IPS DF 6.9 (cell line): ENCODE measurements around the gene EIF4E3.

ENCODE experiments used
- DNase-seq: peaks from one replicate; pipeline ENCODE4 v3.0.0-alpha.2; 2013; ENCODE audit warnings: low read depth, low spot score
- H3K27ac ChIP-seq: one replicate; pipeline ENCODE4 v1.5.1; 2013; ENCODE audit warnings: low read length, control low read depth
- H3K27me3 ChIP-seq: 2 replicates; pipeline ENCODE4 v1.6.1; 2013; ENCODE audit warnings: mild to moderate bottlenecking, low read length; ENCODE audit not compliant: control insufficient read depth, insufficient read depth
- H3K36me3 ChIP-seq: 2 replicates; pipeline ENCODE4 v1.6.1; 2013; ENCODE audit warnings: low read length; ENCODE audit not compliant: control insufficient read depth, insufficient read depth
- H3K4me1 ChIP-seq: 2 replicates; pipeline ENCODE4 v1.6.1; 2013; ENCODE audit warnings: low read length; ENCODE audit not compliant: control insufficient read depth, insufficient read depth
- H3K4me3 ChIP-seq: 2 replicates; pipeline ENCODE4 v1.5.1; 2013; ENCODE audit warnings: mild to moderate bottlenecking, low read length
- H3K9me3 ChIP-seq: 2 replicates; pipeline ENCODE4 v1.6.1; 2013; ENCODE audit warnings: low read length, inconsistent platforms; ENCODE audit not compliant: control insufficient read depth, insufficient read depth
- WGBS: extraction: QIAGEN DNeasy Blood & Tissue Kit; methylation state at CpG from one replicate; pipeline ENCODE4 v1.1.7; 2013; ENCODE audit warnings: mixed read lengths, missing lambda C conversion rate; ENCODE audit not compliant: insufficient read length, insufficient coverage; 5-methylcytosine and 5-hydroxymethylcytosine counted together

The EIF4E3 gene

DNA sequence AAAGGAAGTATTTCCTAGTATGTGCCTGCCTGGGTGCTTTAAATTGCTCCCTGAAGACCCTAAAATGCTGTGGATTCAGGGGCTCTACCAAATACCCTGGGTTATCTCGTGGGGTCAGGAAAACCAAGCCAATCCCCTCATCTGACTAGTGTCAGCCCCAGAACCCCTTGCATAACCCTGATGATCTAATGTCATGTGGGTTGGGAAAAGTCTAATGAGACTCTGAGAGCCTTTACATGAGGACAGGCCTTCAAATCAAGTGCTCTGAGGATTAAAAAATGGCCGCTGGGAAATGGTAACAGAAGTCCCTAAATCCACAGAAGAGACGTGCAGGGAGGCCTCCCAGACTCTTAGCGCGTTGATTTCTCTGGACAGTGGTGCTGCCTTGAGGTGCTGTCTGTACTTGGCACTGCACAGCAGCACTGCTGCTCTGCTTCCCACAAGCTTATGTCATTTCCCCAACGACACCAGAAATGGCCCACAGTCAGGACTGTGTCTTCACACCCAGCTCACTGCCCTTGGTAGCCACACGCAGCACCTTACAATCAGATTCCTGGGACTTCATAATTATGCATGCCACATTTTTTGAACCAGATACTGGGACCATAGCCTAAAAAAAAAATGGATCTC is 16.6 kb downstream of the EIF4E3 start:
- WGBS, result no CpG with 5 or more reads among the region's 7 CpGs

DNA sequence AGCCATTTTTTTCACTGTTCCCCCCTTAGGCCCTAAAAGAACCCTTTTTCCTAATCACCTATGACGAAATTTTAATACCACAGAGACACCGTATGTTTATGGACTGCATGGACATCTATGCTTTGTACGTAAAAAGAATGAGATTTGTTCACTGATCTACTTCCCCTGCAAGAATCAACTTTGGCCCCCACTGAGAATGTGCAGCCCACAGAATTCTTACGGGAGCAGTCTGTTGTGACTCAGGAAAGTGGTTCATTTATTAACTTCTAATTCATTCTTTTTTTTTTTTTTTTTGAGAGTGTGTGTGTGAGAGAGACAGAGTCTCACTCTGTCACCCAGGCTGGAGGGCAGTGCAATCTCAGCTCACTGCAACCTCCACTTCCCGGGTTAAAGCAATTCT is 17.6 kb downstream of the EIF4E3 start:
- H3K27ac ChIP-seq, result no peak overlapping the region
- no peaks in the 10 kb centered on the region for H3K36me3 ChIP-seq
- no CpG with 5 or more reads among the region's 5 CpGs for WGBS
- H3K4me1 ChIP-seq, result no peaks in the 10 kb centered on the region
- no peaks in the 10 kb centered on the region for H3K27me3 ChIP-seq
- no peak overlapping the region for H3K4me3 ChIP-seq
- H3K9me3 ChIP-seq, result no peaks in the 10 kb centered on the region
- DNase-seq, result no peak

More for the DNA sequence above, 16.6 kb downstream of the EIF4E3 start:
- no peaks in the 10 kb centered on the region for H3K27me3 ChIP-seq
- H3K4me3 ChIP-seq, result no peak overlapping the region
- no peaks in the 10 kb centered on the region for H3K4me1 ChIP-seq
- no peaks in the 10 kb centered on the region for H3K36me3 ChIP-seq
- H3K27ac ChIP-seq, result no peak overlapping the region
- no peak for DNase-seq
- no peaks in the 10 kb centered on the region for H3K9me3 ChIP-seq

DNA sequence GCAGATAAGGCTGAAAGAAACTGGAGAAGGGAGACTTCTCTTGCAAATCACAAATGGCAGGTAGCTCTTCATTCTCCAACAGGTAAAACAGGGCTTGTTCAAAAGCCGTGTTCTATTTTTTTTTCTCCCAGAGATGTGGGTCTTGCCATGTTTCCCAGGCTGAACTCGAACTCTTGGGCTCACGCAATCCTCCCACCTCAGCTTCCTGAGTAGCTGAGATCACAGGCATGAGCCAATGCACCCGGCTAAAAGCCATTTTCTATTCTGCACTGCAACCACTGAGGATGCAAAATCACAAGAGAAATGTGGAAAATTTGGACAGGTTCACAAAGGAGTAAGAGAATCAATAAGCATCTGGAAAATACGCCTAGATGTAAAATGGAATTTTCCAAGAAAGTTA is 19.5 kb downstream of the EIF4E3 start:
- DNase-seq, result no peak
- H3K27ac ChIP-seq, result no peak overlapping the region
- H3K4me1 ChIP-seq, result no peaks in the 10 kb centered on the region
- no CpG with 5 or more reads among the region's 5 CpGs for WGBS
- H3K36me3 ChIP-seq, result no peaks in the 10 kb centered on the region
- H3K9me3 ChIP-seq, result no peaks in the 10 kb centered on the region
- H3K27me3 ChIP-seq, result no peaks in the 10 kb centered on the region
- H3K4me3 ChIP-seq, result no peak overlapping the region

DNA sequence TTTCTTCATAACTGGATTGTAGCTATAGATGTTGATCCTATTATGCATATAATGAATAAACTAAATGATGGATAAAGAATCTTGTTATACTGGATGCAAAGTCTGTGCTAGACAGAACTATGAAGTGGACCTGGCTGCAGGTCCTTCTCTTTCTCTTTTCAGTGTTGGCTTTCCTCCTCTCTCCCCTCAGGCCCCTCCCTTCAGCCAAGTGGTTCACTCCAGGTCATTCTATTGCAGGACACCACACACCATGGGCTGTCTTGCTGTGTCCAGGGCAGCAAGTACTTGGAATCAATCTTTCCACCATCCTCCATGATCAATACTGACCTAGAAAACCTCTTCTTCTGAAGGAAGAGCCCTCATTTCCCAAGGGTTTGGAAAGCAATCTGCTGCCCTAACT is 20.3 kb downstream of the EIF4E3 start:
- no peaks in the 10 kb centered on the region for H3K36me3 ChIP-seq
- no peak overlapping the region for H3K27ac ChIP-seq
- H3K4me1 ChIP-seq, result no peaks in the 10 kb centered on the region
- no peaks in the 10 kb centered on the region for H3K27me3 ChIP-seq
- DNase-seq, result no peak
- no peaks in the 10 kb centered on the region for H3K9me3 ChIP-seq
- no peak overlapping the region for H3K4me3 ChIP-seq

DNA sequence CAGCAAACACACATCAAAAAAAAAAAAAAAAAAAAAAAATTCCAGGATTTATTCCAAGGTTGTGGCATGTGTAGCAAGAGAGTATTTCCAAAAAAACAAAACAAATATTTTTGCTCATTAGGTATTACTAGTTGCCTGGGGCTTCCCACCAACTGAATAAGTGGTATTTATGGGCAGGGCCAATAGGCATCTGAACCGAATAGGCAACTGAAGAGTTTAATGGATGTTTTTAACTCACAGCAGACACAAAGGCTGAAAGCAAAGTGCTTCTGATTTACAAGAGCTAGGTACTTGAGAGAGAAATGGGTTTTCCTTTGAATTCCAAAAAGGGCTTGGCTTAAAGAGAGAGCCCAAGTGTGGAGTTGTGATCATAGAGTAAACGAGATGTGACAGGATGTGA is 21.4 kb downstream of the EIF4E3 start:
- H3K27ac ChIP-seq, result no peak overlapping the region
- DNase-seq, result no peak
- no peaks in the 10 kb centered on the region for H3K36me3 ChIP-seq

DNA sequence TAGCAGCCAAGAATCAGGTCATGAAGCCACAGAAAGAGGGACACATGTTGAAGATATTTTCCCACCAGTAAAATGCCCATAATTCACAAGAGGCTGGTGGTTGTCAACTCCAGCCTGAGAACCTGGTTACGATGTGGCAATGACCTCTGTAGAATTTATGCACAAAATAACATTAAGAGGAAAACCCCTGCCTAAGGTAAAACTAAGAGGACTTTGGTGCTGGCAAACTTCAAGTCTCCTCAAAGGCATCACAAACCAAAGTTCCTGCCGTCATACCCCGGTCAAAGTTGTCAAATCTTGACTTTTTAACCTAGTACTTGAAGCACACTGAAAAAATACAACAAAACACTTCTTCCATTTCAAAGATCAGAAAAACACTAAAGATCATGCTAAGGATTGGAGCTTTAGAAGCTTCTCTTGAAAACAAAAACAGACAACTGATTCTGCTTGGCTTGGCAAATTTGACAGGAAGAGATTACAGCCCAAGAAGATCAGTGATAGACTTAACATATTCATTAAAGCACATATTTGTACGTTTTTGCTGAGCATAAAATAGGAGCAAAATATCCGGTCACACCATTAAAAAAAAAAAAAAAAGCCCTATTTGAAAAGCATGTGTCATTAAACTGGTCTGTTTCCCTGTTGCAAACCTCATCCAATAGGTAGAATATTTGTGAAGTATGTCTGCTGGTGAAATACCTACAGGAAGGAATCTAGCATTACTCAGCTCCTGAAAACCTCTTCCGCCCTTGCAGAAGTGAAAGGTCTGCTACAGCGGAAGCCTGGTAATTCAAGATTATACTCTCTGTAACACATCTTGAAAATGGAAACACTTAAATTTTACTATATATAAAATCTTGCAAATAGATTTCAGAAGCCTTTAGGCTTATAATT is 22.8 kb downstream of the EIF4E3 start:
- Histone ChIP-seq H3K4me1 (no peaks in the 10 kb centered on the region), H3K36me3 (no peaks in the 10 kb centered on the region), H3K4me3 (no peak overlapping the region), H3K9me3 (no peaks in the 10 kb centered on the region), H3K27ac (no peak overlapping the region), H3K27me3 (no peaks in the 10 kb centered on the region)
- no peak for DNase-seq
- no CpG with 5 or more reads among the region's 7 CpGs for WGBS

More for the DNA sequence above, 21.4 kb downstream of the EIF4E3 start:
- no peaks in the 10 kb centered on the region for H3K9me3 ChIP-seq
- no peak overlapping the region for H3K4me3 ChIP-seq
- no peaks in the 10 kb centered on the region for H3K4me1 ChIP-seq
- WGBS, result no CpG with 5 or more reads among the region's 2 CpGs
- no peaks in the 10 kb centered on the region for H3K27me3 ChIP-seq

DNA sequence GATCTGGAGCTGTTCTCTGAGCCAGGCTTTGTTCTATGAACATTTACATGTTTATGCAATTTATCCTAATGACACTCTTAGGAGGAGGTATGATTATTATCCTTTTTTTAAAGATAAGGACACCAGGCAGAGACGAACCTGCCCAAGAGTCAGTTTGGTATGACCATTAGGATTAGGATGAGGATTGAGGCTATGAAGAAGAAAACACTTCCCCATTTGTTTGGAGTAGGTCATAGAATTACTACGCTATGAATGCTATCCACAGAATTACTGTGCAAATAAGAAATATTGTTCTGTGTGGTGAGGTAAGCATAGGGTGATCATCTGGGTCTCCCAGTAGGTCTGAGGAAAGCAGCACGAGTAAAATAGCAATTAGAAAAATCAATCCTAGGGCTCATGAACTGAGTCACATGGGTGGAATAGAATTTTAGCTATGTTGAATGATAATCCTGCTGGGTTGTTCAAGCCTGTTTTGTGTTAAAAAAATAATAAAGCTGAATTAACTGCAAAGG is 23.9 kb downstream of the EIF4E3 start:
- Histone ChIP-seq H3K27ac (no peak overlapping the region), H3K4me3 (no peak overlapping the region), H3K9me3 (no peaks in the 10 kb centered on the region), H3K36me3 (no peaks in the 10 kb centered on the region), H3K27me3 (no peaks in the 10 kb centered on the region), H3K4me1 (no peaks in the 10 kb centered on the region)
- WGBS, result no CpG with 5 or more reads among the region's 3 CpGs
- DNase-seq, result no peak

DNA sequence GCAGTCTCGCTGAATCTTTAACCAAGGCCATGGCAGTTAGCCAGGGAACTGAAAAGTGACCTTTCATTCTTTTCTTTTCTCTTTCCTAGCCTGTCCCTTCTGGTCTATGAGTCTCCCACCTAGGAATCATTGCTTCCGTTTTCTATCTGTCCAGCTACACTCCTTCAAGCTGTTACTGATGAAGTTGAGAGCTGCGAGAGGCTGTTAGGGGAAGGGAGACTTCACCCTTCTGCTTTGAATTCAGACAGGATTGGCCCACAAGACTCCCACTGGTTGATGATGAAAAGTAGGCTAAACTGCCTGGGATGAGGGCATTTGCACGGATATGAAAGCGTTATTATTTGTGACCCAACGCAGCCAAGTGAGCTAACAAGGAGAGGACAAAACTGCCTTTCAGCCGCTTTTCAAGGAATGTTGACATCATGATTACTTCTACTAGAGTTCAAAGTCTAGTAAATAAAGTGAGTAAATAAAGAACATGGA is 30.2 kb downstream of the EIF4E3 start:
- Histone ChIP-seq H3K4me3 (no peak overlapping the region), H3K4me1 (no peaks in the 10 kb centered on the region; the same call in 1 of the 2 replicates), H3K27ac (no peak overlapping the region), H3K36me3 (no peaks in the 10 kb centered on the region), H3K9me3 (no peaks in the 10 kb centered on the region), H3K27me3 (no peaks in the 10 kb centered on the region)
- DNase-seq, result no peak
- WGBS, result no CpG with 5 or more reads among the region's 7 CpGs

DNA sequence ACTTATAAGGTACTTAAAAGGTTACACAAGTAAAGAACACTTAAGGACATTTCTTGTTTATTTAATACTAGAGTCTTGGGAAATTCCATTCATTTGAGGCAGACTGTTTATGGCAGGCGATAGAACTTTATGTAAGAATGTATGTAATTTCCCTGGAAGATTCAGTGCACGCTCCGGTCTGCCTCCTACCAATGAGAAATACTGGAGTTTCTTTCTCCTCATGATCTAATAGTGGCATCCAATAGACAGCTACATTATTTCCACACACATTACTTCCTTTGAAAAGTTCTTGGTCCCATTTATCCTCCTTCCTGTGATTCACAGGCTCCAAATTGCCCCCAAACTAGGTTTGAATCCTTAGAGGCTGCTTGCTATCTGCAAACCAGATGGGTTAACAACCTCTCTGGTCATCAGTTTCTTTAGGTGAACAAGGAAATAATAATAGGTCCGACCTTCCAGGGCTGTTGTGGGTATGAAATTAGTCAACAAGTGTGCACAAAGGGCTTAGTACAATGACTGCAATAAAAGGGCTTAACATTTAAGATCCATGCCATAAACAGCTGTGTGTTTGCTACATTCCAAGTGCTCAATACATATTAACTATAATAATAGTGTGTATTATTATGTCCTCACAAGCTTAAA is 30.7 kb downstream of the EIF4E3 start:
- Histone ChIP-seq H3K36me3 (no peaks in the 10 kb centered on the region), H3K9me3 (no peaks in the 10 kb centered on the region), H3K27ac (no peak overlapping the region), H3K27me3 (no peaks in the 10 kb centered on the region), H3K4me1 (no peaks in the 10 kb centered on the region; the same call in 1 of the 2 replicates), H3K4me3 (no peak overlapping the region)
- no peak for DNase-seq
- no CpG with 5 or more reads among the region's 4 CpGs for WGBS

DNA sequence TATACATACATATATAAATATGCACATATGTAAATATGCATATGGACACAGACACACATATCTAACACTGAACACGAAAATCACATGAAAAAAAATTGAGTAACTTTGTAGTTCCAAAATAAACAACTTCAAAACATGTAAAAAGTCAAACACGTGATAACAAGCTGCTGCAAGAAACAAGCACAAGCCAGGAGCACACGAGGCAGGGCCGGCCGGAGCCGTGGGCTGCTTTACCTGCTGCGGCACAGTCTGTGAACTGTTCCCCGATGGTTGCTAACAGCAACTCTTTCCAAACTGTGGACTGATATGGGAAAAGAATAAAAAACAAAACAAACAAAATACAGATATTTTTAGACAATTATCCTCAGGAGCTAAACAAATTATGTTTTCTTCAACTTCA is 31.6 kb downstream of the EIF4E3 start:
- no peak overlapping the region for H3K27ac ChIP-seq
- no peaks in the 10 kb centered on the region; the same call in 1 of the 2 replicates for H3K4me1 ChIP-seq
- no peak overlapping the region for H3K4me3 ChIP-seq
- no peak for DNase-seq
- H3K9me3 ChIP-seq, result no peaks in the 10 kb centered on the region
- no CpG with 5 or more reads among the region's 8 CpGs for WGBS
- H3K27me3 ChIP-seq, result no peaks in the 10 kb centered on the region
- H3K36me3 ChIP-seq, result no peaks in the 10 kb centered on the region
